ENCODE data around the gene CFAP45.

CFAP45 gene

DNA sequence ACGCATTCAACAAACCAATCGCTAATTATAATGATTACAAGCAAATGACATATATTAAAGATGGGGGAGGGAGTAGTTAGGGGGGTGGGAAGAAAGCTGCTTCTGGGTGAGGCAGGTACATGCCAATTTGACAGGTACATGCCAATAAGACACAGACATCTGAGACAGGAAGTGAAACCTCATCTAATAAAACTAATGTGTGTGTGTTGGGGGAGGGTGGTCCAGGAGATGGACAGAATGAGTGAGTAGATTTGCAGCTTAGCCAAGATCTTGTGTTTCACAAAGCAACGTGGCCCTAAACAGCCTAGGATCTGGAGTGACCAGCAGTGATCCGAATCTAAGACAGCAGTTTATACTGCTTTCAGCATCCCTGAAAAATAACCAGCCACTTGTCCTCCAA, 10.8 kb downstream of the CFAP45 start:
- Histone ChIP-seq H3K36me3 (ENCODE audit: control insufficient read depth, low read length) (no peaks in the 10 kb centered on the region), H3K4me1 (ENCODE audit: control insufficient read depth, low read length) (peaks cover 25% of the 10 kb centered on the region), H3K27me3 (ENCODE audit: control insufficient read depth, low read length) (no peaks in the 10 kb centered on the region), H3K9me2 (replicated peaks; ENCODE audit: control insufficient read depth, low read length) (no peaks in the 10 kb centered on the region), H3K9me3 (ENCODE audit: control insufficient read depth, insufficient read depth, low read length) (no peaks in the 10 kb centered on the region), H3K4me3 (ENCODE audit: low read length) (peak overlapping the region; percentile 25), H3K27ac (ENCODE audit: low read depth, low read length) (no peak overlapping the region), H3K79me2 (ENCODE audit: control insufficient read depth, low read length) (no peaks in the 10 kb centered on the region), H3F3A (ENCODE audit: control insufficient read depth, insufficient read depth) (no peaks in the 10 kb centered on the region), H4K20me1 (ENCODE audit: control insufficient read depth, insufficient read depth, low read depth, low read length) (no peaks in the 10 kb centered on the region), H3K4me2 (ENCODE audit: low read length) (peak overlapping the region; percentile 46)
- TF ChIP-seq CTCF (IDR thresholded peaks at IDR 0.05; ENCODE audit: low read depth, low read length, poor library complexity, severe bottlenecking) = no peak
- no peak for TF ChIP-seq EZH2phosphoT487 (IDR thresholded peaks at IDR 0.05; ENCODE audit: borderline replicate concordance, low read length)

DNA sequence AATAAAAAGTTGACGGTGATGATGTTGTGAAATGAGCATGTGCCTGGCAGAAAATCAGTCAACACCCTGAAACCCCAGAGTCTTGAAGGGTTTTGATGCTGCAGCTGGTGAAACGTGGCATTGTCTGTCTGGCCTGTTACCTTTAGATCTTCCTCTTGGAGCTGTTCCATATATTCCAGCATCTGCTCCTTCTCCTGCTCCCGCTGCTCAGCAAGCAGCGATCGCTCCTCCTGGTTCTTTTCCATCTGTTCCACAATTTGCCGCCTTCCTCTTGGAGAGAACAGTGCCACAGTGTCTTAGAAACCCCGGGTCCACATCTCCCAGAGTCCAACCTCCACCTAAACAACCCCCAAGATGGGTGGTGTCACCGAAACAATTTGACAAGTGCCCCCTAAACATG, 15.7 kb downstream of the CFAP45 start:
- peaks cover 13% of the 10 kb centered on the region for H3K4me1 ChIP-seq (ENCODE audit: control insufficient read depth, low read length)
- TF ChIP-seq CTCF (IDR thresholded peaks at IDR 0.05; ENCODE audit: low read depth, low read length, poor library complexity, severe bottlenecking) = no peak
- no peak for TF ChIP-seq EZH2phosphoT487 (IDR thresholded peaks at IDR 0.05; ENCODE audit: borderline replicate concordance, low read length)
- H4K20me1 ChIP-seq (ENCODE audit: control insufficient read depth, insufficient read depth, low read depth, low read length) = no peaks in the 10 kb centered on the region
- H3F3A ChIP-seq (ENCODE audit: control insufficient read depth, insufficient read depth) = no peaks in the 10 kb centered on the region
- H3K79me2 ChIP-seq (ENCODE audit: control insufficient read depth, low read length) = no peaks in the 10 kb centered on the region
- H3K27me3 ChIP-seq (ENCODE audit: control insufficient read depth, low read length) = no peaks in the 10 kb centered on the region
- no peak overlapping the region for H3K4me3 ChIP-seq (ENCODE audit: low read length)
- no peak overlapping the region for H3K27ac ChIP-seq (ENCODE audit: low read depth, low read length)
- no peaks in the 10 kb centered on the region for H3K9me3 ChIP-seq (ENCODE audit: control insufficient read depth, insufficient read depth, low read length)
- no peaks in the 10 kb centered on the region for H3K9me2 ChIP-seq (replicated peaks; ENCODE audit: control insufficient read depth, low read length)
- no peak overlapping the region for H3K4me2 ChIP-seq (ENCODE audit: low read length)
- H3K36me3 ChIP-seq (ENCODE audit: control insufficient read depth, low read length) = no peaks in the 10 kb centered on the region

- Histone ChIP-seq H3K4me2 (ENCODE audit: low read length) (no peak overlapping the region), H3K27ac (ENCODE audit: low read depth, low read length) (no peak overlapping the region)
These were observed 16.8 kb downstream of the CFAP45 start for GRCh38 chr1:159883134-159883533.

More at GRCh38 chr1:159883134-159883533, 16.8 kb downstream of the CFAP45 start:
- Histone ChIP-seq H3K4me3 (ENCODE audit: low read length) (no peak overlapping the region), H3K9me3 (ENCODE audit: control insufficient read depth, insufficient read depth, low read length) (no peaks in the 10 kb centered on the region), H3F3A (ENCODE audit: control insufficient read depth, insufficient read depth) (no peaks in the 10 kb centered on the region), H3K36me3 (ENCODE audit: control insufficient read depth, low read length) (no peaks in the 10 kb centered on the region), H4K20me1 (ENCODE audit: control insufficient read depth, insufficient read depth, low read depth, low read length) (no peaks in the 10 kb centered on the region), H3K27me3 (ENCODE audit: control insufficient read depth, low read length) (no peaks in the 10 kb centered on the region), H3K4me1 (ENCODE audit: control insufficient read depth, low read length) (peaks cover 8% of the 10 kb centered on the region), H3K79me2 (ENCODE audit: control insufficient read depth, low read length) (no peaks in the 10 kb centered on the region), H3K9me2 (replicated peaks; ENCODE audit: control insufficient read depth, low read length) (no peaks in the 10 kb centered on the region)
- TF ChIP-seq CTCF (IDR thresholded peaks at IDR 0.05; ENCODE audit: low read depth, low read length, poor library complexity, severe bottlenecking) = no peak
- TF ChIP-seq EZH2phosphoT487 (IDR thresholded peaks at IDR 0.05; ENCODE audit: borderline replicate concordance, low read length) = no peak

Data from DOHH2 (cell line).